Measurements from ENCODE around the gene VPS13D. TPM values are rescaled to one million over a fixed set of nuclear protein-coding genes. Genes with fewer than 3 reads are reported as not detected.
A peak's percentile ranks its signal among the peaks of the same experiment; 100 is the strongest.

VPS13D gene
- total RNA-seq, 2 experiments from 2014 or later: 25.0 to 25.4 TPM

DNA sequence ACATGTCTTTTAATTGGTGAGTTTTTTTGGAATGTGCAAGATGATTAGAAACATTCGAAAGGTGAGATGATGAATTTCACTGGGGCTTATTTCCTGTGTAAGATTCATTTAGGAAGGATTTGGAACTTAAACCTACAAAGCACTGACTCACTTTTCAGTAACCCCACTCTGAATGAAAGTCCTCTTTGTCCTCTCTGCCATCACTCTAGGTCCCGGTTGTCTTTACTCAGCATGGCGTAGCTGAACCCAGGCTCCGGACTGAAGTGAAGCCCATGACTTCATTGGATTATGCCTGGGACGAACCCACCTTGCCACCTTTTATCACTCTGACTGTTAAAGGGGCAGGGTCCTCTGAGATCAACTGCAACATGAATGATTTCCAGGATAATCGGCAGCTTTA, 139.4 kb downstream of the VPS13D start:
- intact Hi-C loops (cut with micrococcal nuclease): no loop called here
- DNase-seq: no peak
- H3K36me3 Mint-ChIP-seq: peaks cover 18% of the 10 kb centered on the region
- H3K4me3 Mint-ChIP-seq: no peak overlapping the region
- no peaks in the 10 kb centered on the region for H3K27me3 Mint-ChIP-seq
- ChIA-PET CTCF (no interaction called here), POLR2A (no interaction called here)
- peaks cover 5% of the 10 kb centered on the region for H3K4me1 Mint-ChIP-seq (ENCODE audit: low read depth)
- no peaks in the 10 kb centered on the region for H3K9me3 Mint-ChIP-seq
- no peak overlapping the region for H3K27ac Mint-ChIP-seq

DNA sequence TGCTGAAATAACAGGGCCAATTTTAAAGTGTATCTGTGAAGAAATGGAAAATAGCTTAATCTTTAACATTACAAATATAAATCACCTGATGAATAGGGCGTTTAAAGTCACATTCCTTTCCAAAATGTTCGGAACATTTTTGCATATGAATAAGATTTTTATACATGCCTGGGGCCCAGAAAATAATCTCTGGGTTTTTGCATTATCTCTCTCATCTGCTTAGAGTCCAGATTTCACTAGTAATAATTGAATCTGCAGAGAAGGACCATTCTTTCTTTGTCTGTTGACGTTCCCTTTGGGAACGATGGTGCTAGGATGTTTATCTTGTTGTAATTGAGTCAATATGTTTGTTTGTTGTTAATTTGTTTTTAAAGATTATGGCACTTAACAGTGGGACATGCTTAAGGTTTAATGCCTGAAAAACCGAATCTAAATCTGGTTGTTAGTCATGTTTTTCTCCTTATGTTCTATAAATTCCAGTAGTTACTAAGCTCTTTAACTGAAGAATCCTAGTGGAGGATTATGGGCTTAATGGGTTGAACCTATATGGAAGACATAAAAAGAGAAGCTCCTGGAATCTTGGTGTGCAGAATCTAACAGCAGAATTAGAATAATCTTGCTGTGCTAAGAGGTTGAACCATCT, 140.6 kb downstream of the VPS13D start:
- H3K27ac Mint-ChIP-seq: no peak overlapping the region
- ChIA-PET CTCF (interaction anchor here (0.6 to 1.2 kb wide), 3 partner anchors 39 to 245 kb away, joined by 3 read pairs; no protein-coding TSS in a partner anchor), POLR2A (no interaction called here)
- H3K4me1 Mint-ChIP-seq (ENCODE audit: low read depth): peaks cover 5% of the 10 kb centered on the region
- no peaks in the 10 kb centered on the region for H3K27me3 Mint-ChIP-seq
- no peaks in the 10 kb centered on the region for H3K9me3 Mint-ChIP-seq
- peaks cover 16% of the 10 kb centered on the region for H3K36me3 Mint-ChIP-seq
- intact Hi-C loops (cut with micrococcal nuclease): no loop called here
- no peak for DNase-seq
- no peak overlapping the region for H3K4me3 Mint-ChIP-seq

DNA sequence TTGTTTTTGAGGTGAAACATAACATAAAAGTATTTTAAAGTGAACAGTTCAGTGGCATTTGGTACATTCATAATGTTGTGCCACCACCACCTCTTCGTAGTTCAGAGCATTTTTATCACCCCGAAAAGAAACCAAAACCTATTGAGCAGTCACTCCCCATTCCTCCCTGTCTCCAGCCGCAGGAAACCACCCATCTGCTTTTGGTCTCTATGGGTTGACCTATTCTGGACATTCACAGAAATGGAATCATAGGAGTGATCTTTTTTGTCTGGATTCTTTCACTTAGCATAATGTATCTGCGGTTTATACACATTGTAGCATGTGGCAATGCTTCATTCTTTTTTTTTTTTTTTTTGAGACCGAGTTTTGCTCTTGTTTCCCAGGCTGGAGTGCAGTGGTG, 141.2 kb downstream of the VPS13D start:
- peaks cover 5% of the 10 kb centered on the region for H3K4me1 Mint-ChIP-seq (ENCODE audit: low read depth)
- POLR2A ChIA-PET: no interaction called here
- no peak overlapping the region for H3K4me3 Mint-ChIP-seq
- intact Hi-C loops (cut with micrococcal nuclease): no loop called here
- H3K36me3 Mint-ChIP-seq: peaks cover 16% of the 10 kb centered on the region
- DNase-seq: no peak
- H3K27me3 Mint-ChIP-seq: no peaks in the 10 kb centered on the region
- H3K9me3 Mint-ChIP-seq: no peaks in the 10 kb centered on the region
- CTCF ChIA-PET: interaction anchor here (0.7 to 1.2 kb wide), 2 partner anchors 38 to 46 kb away, joined by 3 read pairs; no protein-coding TSS in a partner anchor
- no peak overlapping the region for H3K27ac Mint-ChIP-seq

DNA sequence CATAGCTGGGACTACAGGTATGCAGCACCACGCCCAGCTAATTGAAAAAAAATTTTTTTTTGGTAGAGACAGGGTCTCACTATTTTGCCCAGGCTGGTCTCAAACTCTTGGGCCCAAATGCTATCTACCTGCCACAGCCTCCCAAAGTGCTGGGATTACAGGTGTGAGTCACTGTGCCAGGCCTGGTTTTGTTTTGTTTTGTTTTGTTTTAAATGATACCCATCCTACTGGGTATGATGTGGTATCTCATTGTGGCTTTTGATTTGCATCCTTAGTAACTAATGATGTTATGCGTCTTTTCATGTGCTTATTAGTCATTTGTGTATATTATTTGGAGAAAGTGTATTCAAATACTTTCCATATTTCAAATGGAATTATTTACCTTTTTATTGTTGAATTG, 142.3 kb downstream of the VPS13D start:
- Mint-ChIP-seq H3K4me3 (no peak overlapping the region), H3K36me3 (peaks cover 16% of the 10 kb centered on the region), H3K4me1 (ENCODE audit: low read depth) (peaks cover 5% of the 10 kb centered on the region), H3K9me3 (no peaks in the 10 kb centered on the region), H3K27ac (no peak overlapping the region), H3K27me3 (no peaks in the 10 kb centered on the region)
- ChIA-PET CTCF (no interaction called here), POLR2A (no interaction called here)
- peak; percentile 16 for DNase-seq
- intact Hi-C loops (cut with micrococcal nuclease): no loop called here

DNA sequence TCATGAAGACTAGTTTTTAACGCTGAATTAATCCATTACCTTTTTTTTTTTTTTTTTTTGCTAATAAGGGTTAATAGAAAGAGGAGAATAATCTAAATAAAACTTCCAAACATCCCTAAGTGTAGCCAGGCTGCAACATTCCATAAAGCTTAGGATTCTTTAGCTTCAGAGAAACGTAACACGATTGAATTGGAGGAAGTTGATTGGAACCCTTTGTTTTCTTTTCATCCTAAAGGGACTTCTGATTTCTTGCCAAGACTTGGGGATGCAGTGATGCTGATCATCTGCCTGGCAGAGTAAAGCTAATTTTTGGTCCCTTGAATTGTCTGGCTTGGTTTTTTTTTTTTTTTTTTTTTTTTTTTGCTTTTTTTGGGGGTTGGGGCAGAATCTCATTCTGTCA, 142.9 kb downstream of the VPS13D start:
- H3K9me3 Mint-ChIP-seq: no peaks in the 10 kb centered on the region
- H3K27ac Mint-ChIP-seq: no peak overlapping the region
- CTCF ChIA-PET: no interaction called here
- peaks cover 5% of the 10 kb centered on the region for H3K4me1 Mint-ChIP-seq (ENCODE audit: low read depth)
- peaks cover 17% of the 10 kb centered on the region for H3K36me3 Mint-ChIP-seq
- H3K4me3 Mint-ChIP-seq: no peak overlapping the region
- intact Hi-C loops (cut with micrococcal nuclease): no loop called here
- no peaks in the 10 kb centered on the region for H3K27me3 Mint-ChIP-seq
- POLR2A ChIA-PET: no interaction called here
- no peak for DNase-seq

DNA sequence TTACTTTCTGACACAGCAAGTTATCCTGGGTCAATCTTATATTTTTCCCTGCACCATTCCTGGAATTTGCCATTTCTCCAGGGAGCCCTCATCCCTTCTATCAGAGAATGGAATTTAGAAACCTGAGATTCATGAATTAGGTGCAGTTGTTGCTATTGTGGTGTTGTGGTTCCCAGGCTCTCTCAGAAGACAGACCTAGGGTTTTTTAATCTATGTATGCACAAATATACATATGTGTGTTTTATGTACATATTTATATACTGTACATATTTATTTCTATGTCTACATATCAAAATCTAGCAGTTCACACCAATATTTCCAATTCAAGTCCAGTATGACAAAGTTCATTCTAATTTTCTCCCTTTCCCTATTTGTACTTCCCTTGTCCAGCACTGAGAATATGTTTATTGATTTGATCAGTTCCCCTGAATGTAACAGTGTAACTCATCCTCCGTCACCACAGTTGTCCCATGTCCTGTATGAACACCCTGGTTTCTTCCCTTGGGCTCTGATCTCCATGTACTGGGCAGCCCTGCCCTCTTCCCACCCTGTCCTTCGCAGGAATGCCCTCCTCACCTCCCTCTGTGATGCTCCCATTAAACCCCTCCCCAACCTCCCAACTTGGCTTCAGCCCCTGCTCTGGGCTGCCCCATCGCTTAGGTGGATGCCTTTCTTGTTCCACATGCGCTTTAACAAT, 145.5 kb downstream of the VPS13D start:
- no peaks in the 10 kb centered on the region for H3K9me3 Mint-ChIP-seq
- intact Hi-C loops (cut with micrococcal nuclease): no loop called here
- H3K27ac Mint-ChIP-seq: no peak overlapping the region
- no peak overlapping the region for H3K4me3 Mint-ChIP-seq
- peaks cover 19% of the 10 kb centered on the region for H3K36me3 Mint-ChIP-seq
- peaks cover 5% of the 10 kb centered on the region for H3K4me1 Mint-ChIP-seq (ENCODE audit: low read depth)
- ChIA-PET POLR2A (no interaction called here), CTCF (no interaction called here)
- no peak for DNase-seq
- H3K27me3 Mint-ChIP-seq: no peaks in the 10 kb centered on the region

DNA sequence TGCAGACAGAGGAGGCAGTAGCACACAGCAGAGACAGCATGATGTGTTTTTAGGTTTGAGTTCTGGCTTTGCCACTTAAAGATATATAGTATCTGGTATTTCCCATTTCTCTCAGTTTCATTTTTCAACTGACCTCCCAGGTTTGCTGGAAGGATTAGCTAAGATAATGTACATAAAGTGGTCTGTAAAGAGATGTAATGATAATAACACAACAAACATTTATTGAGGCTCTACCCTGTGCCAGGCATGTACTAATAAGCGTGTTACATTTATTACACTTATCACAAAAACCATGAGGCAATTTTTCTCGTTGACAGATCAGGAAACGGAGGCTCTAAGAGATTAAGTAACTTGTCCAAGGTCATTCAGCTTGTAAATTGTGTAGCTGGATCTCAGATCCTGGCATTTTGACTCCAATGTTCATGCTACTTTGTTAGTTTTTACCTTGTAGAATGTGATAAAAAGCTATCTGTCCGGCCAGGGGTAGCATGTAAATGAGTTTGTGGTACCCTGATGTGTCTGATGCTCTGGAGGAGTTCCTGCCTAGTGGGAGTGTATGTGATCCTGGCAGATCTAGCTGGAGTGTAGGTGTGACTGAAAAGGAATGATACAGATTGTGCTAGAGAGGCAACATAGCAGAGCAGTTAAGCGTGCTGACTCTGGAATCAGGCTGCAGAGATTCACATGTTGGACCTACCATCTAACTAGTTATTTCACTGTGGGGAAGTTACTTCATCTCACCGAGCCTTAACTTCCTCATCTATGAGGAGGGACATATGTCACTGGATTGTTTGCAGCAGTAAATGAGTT, 146.6 kb downstream of the VPS13D start:
- CTCF ChIA-PET: no interaction called here
- intact Hi-C loops (cut with micrococcal nuclease): no loop called here

DNA sequence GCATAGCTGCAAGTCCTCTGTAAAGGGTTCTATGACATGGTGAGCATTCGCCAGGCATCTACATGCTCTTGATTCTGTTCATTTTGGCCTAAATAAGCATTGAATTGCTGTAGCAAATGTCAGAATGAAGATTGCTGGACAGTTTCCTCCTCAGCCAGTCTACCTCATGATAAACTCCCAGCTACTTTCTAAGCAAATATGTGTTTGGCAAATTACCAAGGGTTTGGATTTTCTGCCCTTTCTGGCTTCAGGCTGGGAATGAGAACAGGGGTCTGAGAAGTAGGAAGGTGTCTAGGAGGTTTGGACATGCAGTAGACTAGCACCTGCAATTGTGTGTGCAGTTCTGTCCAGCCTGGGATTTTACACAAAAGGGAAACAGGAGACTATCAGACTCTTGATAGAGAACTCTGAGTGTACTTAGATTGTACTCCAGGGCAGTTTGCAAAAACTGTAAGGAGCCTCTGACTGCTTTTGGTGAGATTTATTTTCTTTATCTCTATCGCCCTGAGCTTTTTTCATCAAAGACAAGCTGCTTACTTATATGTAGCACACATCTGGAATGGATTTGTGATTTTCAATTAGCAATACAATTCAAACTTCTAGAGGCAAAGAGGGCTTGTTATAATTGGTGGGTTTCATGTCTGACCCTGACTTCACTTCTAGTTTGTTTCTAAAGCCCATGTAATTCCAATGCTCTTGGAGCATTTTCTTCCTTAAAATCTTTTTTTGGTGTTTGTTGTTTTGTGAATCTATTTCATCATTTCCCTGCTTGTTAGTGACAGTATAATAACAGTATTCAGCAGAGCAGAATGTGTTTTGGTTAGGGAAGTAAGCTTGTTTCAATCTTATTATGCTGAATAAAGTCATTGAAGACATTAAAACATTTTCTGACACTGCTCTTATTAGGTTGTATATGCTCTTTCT, 150.8 kb downstream of the VPS13D start:
- CTCF ChIA-PET: no interaction called here
- H3K36me3 Mint-ChIP-seq: peaks cover 36% of the 10 kb centered on the region

More for the DNA sequence above, 146.6 kb downstream of the VPS13D start:
- H3K36me3 Mint-ChIP-seq: peaks cover 25% of the 10 kb centered on the region
- H3K27ac Mint-ChIP-seq: no peak overlapping the region
- no peak overlapping the region for H3K4me3 Mint-ChIP-seq
- peaks cover 5% of the 10 kb centered on the region for H3K4me1 Mint-ChIP-seq (ENCODE audit: low read depth)
- POLR2A ChIA-PET: no interaction called here
- no peaks in the 10 kb centered on the region for H3K9me3 Mint-ChIP-seq
- DNase-seq: no peak
- no peaks in the 10 kb centered on the region for H3K27me3 Mint-ChIP-seq

DNA sequence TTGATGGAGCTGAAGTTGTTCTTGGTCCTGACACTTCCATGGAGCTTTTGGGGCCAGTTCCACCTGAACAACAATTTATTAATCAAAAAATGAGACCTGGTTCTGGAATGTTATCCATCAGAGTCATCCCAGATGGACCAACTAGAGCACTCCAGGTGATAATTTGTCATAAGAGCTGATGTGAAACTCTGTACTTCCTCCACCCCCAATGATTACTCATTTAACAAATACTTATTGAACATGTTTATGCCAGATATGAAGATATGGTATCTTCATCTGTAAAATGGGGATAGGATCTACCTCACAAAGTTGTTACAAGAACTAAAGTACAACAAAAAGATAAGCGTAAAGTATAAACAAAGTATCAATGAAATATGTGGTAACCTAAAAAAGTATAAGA, 153.2 kb downstream of the VPS13D start:
- H3K9me3 Mint-ChIP-seq: peaks cover 18% of the 10 kb centered on the region
- H3K4me3 Mint-ChIP-seq: no peak overlapping the region
- no peak for DNase-seq
- intact Hi-C loops (cut with micrococcal nuclease): loop anchor here (10.0 kb wide), 2 partner anchors 88 to 208 kb away; no protein-coding TSS in a partner anchor
- CTCF ChIA-PET: interaction anchor here (1.1 to 1.2 kb wide), 2 partner anchors 237 to 258 kb away, joined by 3 to 4 read pairs; no protein-coding TSS in a partner anchor
- no peaks in the 10 kb centered on the region for H3K27me3 Mint-ChIP-seq
- peaks cover 44% of the 10 kb centered on the region for H3K4me1 Mint-ChIP-seq (ENCODE audit: low read depth)
- H3K27ac Mint-ChIP-seq: no peak overlapping the region
- H3K36me3 Mint-ChIP-seq: peaks cover 57% of the 10 kb centered on the region
- POLR2A ChIA-PET: no interaction called here

More for the DNA sequence above, 150.8 kb downstream of the VPS13D start:
- Mint-ChIP-seq H3K4me1 (ENCODE audit: low read depth) (peaks cover 30% of the 10 kb centered on the region), H3K4me3 (no peak overlapping the region), H3K27me3 (no peaks in the 10 kb centered on the region), H3K27ac (no peak overlapping the region), H3K9me3 (no peaks in the 10 kb centered on the region)
- POLR2A ChIA-PET: no interaction called here
- intact Hi-C loops (cut with micrococcal nuclease): loop anchor here (10.0 kb wide), 2 partner anchors 86 to 206 kb away; no protein-coding TSS in a partner anchor
- DNase-seq: no peak

DNA sequence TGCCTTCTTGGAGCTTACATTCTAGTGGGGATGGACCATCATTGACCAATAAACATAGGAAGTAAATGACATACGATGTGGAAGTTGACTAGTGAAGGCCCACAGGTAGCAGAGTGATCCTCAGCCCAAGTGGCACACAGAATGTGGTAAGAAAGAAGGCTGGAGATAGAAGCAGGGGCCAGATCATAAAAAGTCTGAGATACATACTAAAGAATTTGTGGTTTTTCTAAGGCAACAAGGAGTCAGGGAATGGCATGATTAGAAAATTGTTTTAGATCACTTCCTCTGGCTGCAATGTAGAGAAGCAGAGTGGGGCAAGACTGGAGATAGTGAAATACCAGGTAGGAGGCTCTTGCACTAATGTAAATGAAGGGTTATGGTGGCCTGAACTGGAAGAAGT, 154.0 kb downstream of the VPS13D start:
- peaks cover 62% of the 10 kb centered on the region for H3K36me3 Mint-ChIP-seq
- DNase-seq: no peak
- H3K9me3 Mint-ChIP-seq: peaks cover 19% of the 10 kb centered on the region
- H3K27me3 Mint-ChIP-seq: no peaks in the 10 kb centered on the region
- intact Hi-C loops (cut with micrococcal nuclease): loop anchor here (10.0 kb wide), 2 partner anchors 89 to 209 kb away; no protein-coding TSS in a partner anchor
- ChIA-PET CTCF (interaction anchor here (0.9 to 1.1 kb wide), 2 partner anchors 236 to 259 kb away, joined by 3 read pairs; no protein-coding TSS in a partner anchor), POLR2A (no interaction called here)
- H3K4me1 Mint-ChIP-seq (ENCODE audit: low read depth): peaks cover 44% of the 10 kb centered on the region
- no peak overlapping the region for H3K4me3 Mint-ChIP-seq
- peak overlapping the region; percentile 5 for H3K27ac Mint-ChIP-seq

DNA sequence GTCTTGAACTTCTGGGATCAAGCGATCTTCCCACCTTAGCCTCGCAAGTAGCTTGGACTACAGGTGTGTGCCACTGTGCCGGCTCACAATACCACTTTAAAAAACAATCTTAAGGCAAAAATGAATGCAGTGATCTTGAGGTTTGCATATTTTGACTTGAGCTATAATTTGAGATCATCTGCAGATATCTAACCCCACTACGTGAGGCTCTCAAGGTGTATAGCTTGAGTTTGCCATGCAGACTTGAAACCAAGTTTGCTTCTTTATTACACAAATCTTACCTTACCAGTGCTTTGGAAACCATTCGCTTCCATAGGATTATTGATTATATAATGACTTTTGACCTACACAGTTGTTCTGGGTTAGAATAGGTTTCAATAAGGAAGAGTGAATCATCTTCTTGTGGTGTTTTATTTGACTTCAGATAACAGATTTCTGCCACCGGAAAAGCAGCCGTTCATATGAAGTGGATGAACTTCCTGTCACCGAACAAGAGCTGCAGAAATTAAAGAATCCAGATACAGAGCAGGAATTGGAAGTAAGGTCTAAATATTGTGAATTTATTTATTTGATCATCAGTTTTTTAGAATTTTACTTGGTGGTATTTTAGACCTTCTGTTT, 155.1 kb downstream of the VPS13D start:
- H3K4me1 Mint-ChIP-seq (ENCODE audit: low read depth): peaks cover 44% of the 10 kb centered on the region
- no peaks in the 10 kb centered on the region for H3K27me3 Mint-ChIP-seq
- CTCF ChIA-PET: interaction anchor here (0.6 to 1.5 kb wide), 4 partner anchors 216 to 274 kb away, joined by 3 to 6 read pairs (median 3); no protein-coding TSS in a partner anchor
- intact Hi-C loops (cut with micrococcal nuclease): loop anchor here (5.0 to 10.0 kb wide), 3 partner anchors 38 to 210 kb away; no protein-coding TSS in a partner anchor
- DNase-seq: peak; percentile 45
- no peak overlapping the region for H3K4me3 Mint-ChIP-seq
- H3K9me3 Mint-ChIP-seq: peaks cover 19% of the 10 kb centered on the region
- H3K36me3 Mint-ChIP-seq: peaks cover 61% of the 10 kb centered on the region
- peak overlapping the region; percentile 47 for H3K27ac Mint-ChIP-seq
- POLR2A ChIA-PET: interaction anchor here (0.6 to 1.3 kb wide), 3 partner anchors 51 to 220 kb away, joined by 3 to 5 read pairs (median 3); no protein-coding TSS in a partner anchor
